Measurements from ENCODE around the gene UBXN6.

GRCh38 chr19:4455719-4456475, 1.7 kb downstream of the UBXN6 start:
- TF ChIP-seq TAF1 (IDR thresholded peaks at IDR 0.05; ENCODE audit: low read depth) (no peak), RAD21 (IDR thresholded peaks at IDR 0.05; ENCODE audit: low read depth) (peak; percentile 25; the same call in 1 of the 2 replicates), NFIC (IDR thresholded peaks at IDR 0.05) (peak; percentile 71), EP300 (IDR thresholded peaks at IDR 0.05; ENCODE audit: borderline replicate concordance) (no peak)
- TF ChIP-seq, protein P1, sequence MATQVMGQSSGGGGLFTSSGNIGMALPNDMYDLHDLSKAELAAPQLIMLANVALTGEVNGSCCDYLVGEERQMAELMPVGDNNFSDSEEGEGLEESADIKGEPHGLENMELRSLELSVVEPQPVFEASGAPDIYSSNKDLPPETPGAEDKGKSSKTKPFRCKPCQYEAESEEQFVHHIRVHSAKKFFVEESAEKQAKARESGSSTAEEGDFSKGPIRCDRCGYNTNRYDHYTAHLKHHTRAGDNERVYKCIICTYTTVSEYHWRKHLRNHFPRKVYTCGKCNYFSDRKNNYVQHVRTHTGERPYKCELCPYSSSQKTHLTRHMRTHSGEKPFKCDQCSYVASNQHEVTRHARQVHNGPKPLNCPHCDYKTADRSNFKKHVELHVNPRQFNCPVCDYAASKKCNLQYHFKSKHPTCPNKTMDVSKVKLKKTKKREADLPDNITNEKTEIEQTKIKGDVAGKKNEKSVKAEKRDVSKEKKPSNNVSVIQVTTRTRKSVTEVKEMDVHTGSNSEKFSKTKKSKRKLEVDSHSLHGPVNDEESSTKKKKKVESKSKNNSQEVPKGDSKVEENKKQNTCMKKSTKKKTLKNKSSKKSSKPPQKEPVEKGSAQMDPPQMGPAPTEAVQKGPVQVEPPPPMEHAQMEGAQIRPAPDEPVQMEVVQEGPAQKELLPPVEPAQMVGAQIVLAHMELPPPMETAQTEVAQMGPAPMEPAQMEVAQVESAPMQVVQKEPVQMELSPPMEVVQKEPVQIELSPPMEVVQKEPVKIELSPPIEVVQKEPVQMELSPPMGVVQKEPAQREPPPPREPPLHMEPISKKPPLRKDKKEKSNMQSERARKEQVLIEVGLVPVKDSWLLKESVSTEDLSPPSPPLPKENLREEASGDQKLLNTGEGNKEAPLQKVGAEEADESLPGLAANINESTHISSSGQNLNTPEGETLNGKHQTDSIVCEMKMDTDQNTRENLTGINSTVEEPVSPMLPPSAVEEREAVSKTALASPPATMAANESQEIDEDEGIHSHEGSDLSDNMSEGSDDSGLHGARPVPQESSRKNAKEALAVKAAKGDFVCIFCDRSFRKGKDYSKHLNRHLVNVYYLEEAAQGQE (IDR thresholded peaks at IDR 0.05; ENCODE audit: low read depth) = no peak
